HuH-7.5 (cell line): ENCODE measurements around the gene ISYNA1.

Experiments
- DNase-seq: peaks from one replicate; pipeline ENCODE4 v3.0.0; 2011; ENCODE audit warnings: low spot score

The ISYNA1 gene

DNA sequence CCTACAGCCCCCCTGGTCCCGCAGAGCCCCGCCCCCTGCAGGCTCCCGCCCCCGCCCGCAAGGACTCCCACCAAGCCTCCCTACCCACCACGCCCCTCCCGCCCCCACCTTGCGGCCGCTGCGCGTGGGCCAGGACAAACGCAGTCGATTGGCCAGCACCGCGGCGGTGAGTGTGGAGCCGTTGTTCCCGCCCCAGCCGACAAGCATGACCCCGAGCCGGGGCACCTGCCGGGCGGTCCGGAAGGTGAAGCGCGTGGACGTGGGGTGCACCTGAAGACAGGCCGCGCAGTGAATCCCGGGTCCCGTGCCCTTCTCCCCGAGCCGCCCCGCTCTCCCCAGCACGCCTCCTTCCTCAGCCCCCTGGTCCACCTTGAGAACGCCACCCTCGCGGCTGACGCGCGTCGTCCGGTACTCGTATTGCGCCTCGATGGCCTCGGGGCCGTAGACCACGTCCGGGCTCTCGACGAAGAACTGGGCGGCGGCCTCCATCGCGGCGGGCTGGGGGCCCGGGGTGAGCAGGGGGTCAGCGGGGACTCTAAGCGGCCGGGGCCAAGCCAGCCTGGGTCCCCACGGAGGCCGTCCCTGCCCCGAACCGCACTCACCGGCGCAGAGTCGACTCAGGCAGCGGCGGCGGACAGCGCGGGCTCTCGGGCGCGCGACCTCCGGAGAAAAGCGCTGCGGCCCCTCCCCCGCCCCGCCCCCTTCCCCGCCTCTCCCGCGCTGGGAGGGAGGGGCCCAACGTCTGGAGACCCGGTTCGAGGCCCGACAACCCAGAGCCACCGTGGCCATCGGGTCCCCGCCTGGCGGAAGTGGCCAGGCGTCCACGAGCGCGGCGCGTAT, at the start of gene ISYNA1:
Gene ISYNA1 (minus strand): TSS at position 643 of the 840 bp plus-strand sequence. CDS start 154 bp downstream, at position 489.
- no peak for DNase-seq

DNA sequence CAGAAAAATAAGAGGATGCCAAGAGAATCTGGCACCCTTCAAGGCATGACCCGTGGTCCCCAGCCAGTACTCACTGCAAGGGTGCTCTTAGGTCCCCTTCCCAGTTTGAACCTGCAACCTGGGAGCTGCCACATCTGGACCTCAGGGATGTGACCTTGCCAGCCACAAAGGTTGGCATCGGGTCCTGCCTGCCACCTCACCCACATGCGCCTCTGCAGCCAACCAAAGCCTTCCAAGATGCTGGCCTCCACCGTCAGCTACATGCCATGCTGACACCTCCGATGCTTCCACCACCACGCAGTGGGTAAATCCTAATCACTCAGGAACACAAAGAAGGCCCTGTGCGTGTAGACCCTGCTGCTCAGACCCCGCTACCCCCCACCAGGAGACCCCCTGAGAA, 48.8 kb upstream of the ISYNA1 start:
- DNase-seq = no peak

DNA sequence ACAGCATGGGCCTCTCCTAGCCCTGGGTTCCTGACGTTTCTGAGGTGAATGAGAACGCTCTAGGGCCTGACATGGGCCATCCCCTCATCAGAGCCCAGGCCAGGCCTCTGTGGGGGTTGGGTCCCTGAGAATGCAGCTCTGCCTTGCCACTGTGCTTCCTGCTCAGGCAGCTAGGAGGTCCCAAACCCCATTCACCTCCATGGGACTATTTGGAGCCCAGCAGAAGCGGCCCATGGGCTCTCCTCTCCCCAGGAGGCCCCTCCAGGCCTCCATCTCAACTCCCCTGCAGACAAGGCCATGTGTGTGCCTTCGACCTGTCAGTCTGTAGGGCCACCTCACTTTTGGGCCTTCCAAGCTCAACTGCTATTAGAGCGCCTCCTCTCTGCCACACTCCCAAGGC, 47.1 kb upstream of the ISYNA1 start:
- no peak for DNase-seq

DNA sequence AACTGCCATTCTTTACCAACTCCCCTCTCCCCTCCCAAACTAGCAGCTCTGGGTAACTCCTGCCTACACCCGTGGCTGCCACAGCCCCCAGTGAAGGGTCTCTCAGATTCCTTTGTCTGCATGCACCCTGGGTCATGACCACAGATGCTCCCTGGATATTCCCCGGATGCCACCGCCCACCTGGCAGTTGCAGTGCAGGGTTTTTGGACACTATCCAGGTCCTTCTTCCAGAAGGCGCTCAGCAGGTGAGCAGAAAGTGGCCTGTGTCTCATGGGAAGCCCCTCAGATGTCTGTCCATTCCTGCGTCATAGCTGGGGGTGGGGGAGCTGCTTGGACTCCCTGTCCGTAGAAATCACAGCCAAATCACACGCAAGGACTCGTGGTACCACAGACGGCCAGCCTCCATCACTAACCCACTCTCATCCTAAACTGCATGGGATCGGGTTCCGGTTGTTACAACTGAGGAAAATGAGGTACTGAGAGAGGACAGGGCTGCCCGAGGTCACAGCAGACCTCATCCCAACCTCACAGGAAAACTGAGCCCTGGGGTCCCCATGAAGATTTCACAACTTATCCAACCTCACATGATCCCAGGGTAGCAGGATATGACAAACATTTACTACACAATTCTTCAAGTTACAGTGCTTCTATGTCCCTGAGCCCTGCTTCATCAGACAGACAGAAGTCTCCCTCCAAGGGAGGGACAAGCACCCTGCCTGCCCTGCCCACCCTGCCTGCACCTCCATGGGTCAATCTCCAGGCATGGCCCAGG, 45.4 kb upstream of the ISYNA1 start:
- no peak for DNase-seq

DNA sequence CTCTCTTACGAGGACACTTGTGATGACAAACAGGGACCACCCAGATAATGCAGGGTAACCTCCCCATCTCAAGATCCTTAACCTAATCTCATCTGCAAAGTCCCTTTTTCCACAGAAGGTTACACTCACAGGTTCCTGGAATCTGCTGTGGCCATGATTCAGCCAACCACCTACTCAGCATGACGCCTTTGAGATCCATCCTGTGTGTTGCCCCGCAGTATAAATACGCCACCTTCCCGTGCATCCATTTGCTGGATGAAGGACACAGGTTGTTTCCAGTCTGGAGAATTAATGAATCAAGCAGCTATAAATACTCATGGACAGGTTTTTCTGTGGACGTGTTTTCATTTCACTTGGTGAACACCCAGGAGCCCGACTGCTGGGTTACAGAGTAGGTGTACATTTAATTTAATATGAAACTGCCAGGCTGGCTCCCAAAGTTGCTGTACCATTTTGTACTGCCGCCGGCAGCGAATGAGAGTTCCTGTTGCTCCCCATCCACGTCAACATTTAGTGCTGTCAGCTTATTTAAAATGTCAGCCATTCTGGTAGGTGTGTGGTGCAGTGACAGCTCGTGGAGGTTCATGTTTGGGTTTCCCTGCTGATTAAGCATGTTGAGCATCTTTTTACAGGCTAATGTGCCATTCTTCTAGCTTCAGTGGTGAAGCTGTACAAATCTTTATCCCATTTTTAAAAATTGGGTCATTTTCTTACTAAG, 43.7 kb upstream of the ISYNA1 start:
- DNase-seq = no peak

DNA sequence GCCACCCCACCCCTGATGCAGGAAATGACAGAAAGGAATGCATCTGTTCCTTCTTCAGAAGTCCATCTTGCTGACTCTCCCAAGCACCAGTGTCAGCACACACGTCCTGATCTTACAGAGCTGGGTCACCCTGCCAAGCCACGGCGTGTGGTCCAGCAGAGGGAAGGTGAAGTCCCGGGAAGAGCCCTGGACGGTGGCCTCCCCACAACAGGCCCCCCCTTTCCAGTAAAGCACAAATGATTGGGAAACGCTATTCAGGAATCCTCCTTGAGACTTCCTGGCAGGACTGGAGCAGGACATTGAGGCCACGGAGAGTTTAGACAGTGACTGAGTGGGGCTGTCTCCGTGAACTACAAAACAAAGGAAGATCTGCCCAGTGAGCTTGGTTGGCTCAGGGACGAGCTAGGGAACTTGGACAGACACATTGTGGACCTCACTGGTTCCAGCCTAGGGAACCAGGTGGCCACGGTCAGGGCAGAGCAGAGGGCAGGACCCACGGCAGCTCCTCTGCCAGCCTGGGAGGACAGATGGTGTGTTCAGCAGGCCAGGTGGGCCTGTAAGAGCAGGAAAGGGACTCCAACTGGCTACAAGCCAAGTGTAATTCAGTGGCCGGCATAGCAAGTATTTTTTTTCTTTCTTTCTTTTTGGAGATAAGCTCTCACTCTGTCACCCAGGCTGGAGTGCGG, 42.2 kb upstream of the ISYNA1 start:
- DNase-seq = no peak

DNA sequence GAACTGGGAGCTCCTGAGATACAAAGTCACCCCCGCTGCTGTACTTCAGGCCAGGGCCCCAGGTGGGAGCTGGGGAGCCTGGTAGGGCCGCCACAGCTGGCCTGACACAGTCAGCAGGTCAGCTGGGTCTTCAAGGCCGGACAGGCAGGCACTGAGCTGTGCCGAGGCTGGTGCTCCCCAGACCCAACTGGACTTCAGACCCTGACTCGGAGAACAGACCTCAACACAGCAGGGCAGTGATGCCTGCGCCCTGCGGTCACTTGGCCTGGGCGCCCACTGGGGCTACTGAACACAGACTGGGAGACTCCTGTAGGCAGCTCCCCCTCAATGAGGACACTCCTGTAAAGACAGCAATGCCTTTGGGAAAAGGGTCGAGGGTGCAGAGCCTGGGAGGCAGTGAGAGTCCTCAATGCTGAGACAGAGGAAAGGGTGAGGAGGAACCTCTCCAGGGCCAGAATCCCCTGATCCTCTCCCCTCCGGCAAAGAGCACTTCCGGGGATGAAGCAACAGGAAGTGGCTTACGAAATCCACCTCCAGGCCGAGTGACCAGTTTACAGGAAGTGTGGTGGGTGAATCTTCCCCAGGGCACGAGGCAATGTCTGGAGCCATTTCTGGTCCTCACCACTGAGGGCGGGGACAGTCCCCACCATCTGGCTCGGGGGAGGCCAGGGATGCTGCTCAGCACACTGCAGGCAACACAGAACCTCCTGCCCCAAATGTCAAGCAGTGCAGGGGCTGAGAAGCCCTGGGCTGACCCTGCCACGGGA, 40.8 kb upstream of the ISYNA1 start:
- peak; percentile 90 for DNase-seq

DNA sequence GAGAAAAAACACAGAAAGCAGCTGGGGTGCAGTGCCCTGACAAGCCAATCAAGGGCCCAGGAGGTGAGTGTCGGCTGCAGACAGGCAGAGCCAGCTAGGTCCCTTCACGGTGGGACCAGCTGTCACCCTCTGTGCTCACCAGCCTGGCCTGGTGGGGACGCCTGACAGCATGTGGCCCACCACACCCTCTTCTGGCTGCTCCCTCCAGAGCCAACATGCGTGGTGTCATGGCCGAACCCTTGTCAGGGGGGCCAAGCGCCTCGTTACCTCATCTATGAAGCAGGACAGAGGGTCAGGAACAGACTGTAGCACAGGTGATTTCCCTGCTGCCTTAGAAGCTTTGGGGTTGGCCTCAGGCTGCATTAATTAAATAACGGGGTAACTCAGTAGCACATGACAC, 40.0 kb upstream of the ISYNA1 start:
- DNase-seq = no peak

DNA sequence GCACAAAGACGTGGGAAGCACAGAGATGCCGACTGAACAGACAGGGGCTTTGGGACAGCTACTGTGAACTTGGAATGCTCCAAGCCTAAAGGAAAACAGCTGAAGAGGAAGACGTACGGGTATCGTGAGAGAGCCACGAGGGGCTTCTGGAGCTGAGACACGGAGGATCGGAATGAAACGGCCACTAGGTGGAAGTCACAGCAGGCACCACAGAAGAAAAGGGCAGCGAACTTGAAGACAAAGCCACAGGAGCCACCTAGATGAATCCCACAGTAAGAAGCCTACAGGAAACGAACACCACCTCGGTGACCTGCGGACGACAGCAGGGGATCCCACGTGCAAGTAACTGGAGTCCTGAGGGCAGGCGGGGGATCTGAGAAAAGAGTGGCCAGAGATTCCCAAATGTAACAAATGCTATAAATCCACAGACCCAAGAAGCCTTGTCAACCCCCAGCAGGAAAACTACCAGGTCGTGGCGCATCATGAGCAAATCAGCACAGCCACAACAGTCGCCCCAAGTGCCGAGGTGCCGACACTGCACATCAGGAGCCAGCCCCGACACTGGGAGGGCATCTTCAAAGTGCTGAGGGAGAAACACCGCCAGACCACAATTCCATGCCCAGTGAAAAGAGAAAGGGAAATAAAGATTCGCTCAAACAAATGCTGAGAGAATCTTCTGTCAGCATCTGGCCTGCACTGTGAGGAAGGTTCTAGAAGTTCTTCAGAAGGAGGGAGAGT, 39.3 kb upstream of the ISYNA1 start:
- no peak for DNase-seq

DNA sequence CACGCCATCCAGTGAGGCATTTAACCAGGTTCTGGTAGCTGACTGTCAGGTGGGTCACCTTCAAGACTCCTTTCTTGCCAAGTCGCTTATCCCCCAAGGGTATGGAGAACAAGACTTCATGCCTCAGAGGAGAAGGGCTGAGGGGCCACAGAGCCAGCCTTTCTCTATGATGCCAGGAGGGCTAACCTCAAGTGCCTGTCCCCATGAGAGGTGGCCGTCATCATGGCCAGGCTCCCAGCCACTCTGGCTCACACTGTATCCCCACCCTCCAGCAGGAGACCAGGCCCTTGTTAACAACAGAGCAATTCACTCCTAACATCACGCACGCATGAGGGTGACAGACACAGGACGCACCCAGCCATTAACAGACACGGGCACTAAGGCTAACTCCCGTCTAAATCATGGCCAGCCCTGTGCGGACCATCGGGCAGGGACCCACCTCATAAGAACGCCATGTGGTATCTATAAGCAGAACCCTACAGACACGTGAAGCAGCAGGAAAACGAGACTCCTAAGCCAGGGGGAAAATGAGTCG, 38.6 kb upstream of the ISYNA1 start:
- DNase-seq = no peak

DNA sequence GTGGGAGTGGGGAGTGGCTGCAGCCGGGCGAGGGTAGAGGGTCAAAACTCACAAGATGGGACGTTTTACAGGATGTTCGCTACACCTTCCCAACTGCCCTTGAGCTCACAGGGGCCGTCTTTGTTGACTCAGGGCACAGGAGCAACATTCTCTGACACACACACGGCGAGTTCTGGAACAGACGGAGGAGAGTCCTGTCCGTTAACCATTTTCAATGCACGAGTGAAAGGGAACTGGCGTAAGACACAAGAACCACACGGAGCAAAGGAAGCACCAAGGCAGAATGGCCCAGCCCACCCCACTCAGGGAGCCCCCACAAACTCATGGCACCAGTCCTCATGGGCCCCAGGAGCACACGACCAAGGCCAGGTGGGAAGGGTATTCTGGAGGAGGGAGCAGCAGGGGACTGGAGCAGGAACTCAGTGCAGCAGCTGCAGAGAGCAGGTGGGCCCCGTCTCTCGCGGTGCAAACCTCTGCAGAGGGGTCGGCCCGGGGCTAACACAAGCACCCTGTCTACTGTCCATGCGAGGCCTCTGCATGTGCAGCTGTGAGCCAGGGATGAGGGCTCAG, 37.9 kb upstream of the ISYNA1 start:
- DNase-seq = no peak

DNA sequence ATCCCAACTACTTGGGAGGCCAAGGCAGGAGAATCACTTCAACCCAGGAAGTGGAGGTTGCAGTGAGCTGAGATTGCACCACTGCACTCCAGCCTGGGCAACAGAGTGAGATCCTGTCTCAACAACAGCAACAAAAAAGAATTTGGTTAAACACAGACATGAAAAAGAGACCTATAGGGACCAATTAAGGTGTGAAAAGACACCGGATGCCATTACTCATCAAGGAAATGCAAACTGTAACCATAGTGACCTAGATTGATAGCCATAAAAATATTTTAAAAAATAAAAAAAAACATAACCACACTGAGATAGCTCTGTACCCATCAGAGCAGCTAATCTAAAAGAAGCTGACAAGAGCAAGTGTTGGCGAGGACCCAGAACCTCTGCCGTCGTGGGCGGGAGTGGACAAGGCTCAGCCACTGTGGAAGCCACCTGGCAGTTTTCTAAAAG, 37.1 kb upstream of the ISYNA1 start:
- DNase-seq = no peak

DNA sequence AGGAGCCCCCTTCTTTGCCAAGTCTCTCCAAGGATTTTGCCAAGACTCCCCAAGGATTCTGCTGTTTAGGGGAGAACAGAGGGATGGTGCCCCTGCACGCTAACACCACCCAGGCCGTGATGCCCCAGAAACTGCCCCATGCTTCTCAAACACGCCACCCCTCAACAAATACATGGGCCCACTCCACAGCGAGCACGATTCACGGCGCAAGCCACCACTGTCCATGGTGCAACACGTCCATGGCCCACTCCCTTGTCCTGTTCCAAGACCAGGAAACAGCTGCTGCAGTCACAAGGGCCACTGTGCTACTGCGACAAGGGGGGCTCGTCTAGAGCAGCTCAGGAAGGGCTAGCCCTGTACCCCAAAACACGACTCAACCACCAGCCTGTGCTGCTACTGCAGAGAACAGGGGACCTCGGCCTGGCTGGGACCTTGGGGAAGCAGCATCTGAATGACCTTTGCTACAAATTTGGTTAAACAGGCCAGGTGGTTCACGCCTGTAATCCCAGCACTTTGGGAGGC, 36.5 kb upstream of the ISYNA1 start:
- no peak for DNase-seq

DNA sequence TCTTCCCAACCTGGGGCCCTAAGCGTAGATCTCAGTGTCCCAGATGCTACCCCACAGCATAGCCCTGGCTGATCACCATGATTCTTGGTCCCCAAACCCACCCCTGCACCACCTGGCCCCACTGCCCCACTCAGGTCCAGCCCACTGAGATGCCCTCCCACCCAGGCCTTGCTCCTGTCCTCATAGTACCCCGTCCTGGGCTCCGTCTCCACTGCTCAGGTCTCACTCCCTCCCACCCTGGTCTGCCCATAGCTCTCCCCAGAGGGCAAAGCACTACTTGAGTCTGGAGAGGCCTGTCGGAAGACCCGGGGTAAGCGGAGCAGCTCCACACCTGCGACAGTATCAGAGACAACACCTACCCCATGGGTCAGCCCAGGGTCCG, 35.8 kb upstream of the ISYNA1 start:
- DNase-seq = no peak

DNA sequence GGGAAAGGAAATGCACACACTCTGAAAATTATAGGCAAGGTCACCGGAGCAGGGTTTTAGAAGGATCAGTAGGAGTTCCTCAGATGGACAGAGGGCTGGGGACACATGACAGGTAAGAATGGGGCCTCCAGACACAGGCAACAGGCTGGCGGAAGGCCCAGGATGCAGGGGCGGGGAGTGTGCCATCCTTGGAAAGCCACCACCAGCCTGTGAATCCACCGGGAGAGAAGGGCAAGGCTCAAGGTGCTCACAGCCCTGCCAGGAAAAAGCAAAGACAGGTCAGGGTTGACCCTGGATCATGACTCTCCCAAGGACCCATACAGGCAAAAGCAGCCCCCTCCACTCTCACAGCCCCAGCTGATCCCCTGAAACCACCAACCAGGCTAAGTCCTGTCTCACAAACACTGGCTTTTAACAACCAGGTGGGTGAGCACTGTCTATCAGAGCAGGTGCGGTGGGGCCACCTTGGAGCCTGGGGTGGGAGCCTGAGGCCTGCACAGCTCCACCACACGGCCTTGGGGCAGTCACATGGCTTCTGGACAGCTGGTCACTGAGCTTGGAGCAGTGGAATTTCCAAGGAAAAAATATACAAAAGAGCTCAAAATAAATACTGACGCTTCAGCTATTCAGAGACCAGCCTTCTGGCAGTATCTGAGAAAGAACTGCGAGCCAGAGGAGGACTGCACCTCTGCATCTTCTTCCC, 35.2 kb upstream of the ISYNA1 start:
- no peak for DNase-seq

DNA sequence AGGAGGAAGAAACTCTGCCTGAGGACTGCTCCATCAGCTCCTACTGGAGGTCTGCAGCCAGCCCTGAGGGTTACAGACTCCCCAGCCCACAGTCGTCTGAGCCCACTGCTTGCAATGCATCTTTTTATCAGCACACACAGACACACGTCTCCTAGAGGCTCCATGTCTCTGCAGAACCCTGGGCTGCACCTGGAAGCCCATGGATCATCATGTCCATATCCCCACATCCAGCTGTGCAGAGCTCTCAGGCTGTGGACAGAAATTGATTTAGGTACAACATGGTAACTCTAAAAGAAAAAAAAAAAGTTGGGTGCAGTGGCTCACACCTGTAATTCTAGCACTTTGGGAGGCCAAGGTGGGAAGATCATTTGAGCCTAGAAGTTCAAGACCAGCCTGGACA, 32.9 kb upstream of the ISYNA1 start:
- DNase-seq = no peak

DNA sequence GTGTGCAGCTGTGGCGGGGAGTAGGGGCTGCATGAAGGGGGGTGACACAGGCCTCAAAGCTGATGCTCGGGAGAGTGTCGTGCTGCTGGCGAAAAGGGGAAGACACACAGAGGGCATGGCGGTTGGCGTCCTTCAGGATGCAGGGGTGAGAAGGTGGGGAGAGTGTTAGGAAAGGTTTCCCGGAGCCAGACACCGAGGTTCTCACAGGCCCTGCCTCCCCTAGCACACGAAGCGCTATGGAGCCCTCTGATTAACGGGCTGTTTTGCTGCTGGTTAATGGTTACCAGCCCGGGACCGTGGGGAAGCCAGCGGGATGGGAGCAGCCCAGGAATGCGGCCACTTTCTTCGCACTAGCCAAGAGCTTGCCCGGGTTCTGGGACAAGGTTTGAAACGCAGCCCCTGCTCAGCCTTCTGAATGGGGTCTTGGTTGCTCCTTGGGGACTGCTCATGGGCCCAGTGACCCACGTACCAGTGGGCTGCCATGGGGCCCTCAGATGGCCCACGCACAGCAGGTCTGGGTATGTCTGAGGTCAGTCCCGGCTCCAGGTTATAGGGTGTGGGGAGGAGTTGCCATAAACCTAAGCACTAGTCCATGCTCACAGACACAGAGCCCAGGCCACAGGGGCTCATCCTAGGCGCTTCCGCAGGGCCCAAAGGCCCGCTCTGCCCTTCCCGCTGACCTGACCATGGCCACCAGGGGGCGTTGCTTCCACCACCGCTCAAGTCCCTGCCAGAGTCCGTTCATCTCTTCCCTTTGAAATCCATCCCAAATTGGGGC, 31.3 kb upstream of the ISYNA1 start:
- DNase-seq = peak; percentile 86

DNA sequence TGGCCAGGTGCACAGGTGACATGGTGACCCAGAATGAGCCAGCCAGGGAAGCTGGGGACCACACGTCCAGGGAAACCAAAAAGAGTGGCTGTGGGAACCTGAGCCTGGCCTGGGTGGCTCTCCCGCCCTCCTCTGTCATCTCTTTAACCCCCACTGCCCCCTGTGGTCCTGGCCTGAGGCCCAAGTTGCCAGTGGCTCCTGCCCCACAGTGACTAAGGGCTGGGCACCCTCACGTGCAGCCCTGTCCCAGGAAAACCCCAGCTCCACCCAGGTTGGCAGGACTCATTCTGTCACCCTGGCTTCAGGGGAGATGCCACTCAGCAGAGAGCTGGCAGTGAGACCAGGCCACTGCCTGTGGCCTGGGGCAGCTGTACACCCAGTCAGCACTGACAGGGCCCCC, 30.6 kb upstream of the ISYNA1 start:
- no peak for DNase-seq
